Heart left ventricle (tissue), 16 donors: ENCODE measurements around the gene GPR173. TPM values are rescaled to one million over a fixed set of nuclear protein-coding genes. Genes with fewer than 3 reads are reported as not detected.

Experiments
- ATAC-seq, 4 donors: fragments of 200-7000 bp; cut with Tn5 transposase; one replicate each; pipeline ENCODE4 v1.9.1; 2020 to 2022; ENCODE audit warnings: moderate library complexity in 4 of 4, mild to moderate bottlenecking in 3 of 4, moderate number of reproducible peaks in 1 of 4
- DNase-seq, 5 donors: peaks; one replicate each; pipeline ENCODE4 v3.0.0-alpha.2; 2020
- H3K27ac ChIP-seq, 12 donors: fragments of 200-600 bp; sonication (generic) in 4 of 12; one replicate each; pipeline versions ENCODE4 v1.5.0 to v1.8.0; 2016 to 2022; ENCODE audit warnings: mild to moderate bottlenecking in 2 of 12
- H3K27me3 ChIP-seq, 9 donors: fragments of 200-600 bp; sonication (generic) in 2 of 9; one replicate each; pipeline versions ENCODE4 v1.5.1 to v1.8.0; 2016 to 2022; ENCODE audit warnings: mild to moderate bottlenecking in 3 of 9
- H3K36me3 ChIP-seq, 9 donors: fragments of 200-600 bp; sonication (generic) in 2 of 9; one replicate each; pipeline versions ENCODE4 v1.5.0 to v1.8.0; 2018 to 2022; ENCODE audit warnings: mild to moderate bottlenecking in 2 of 9
- H3K4me1 ChIP-seq, 12 donors: fragments of 200-600 bp; sonication (generic) in 4 of 12; one replicate each; pipeline versions ENCODE4 v1.5.0 to v1.8.0; 2016 to 2022; ENCODE audit warnings: mild to moderate bottlenecking in 3 of 12
- H3K4me3 ChIP-seq, 12 donors: fragments of 200-600 bp; sonication (generic) in 4 of 12; one replicate each; pipeline versions ENCODE4 v1.5.0 to v1.8.0; 2017 to 2022; ENCODE audit warnings: mild to moderate bottlenecking in 9 of 12, moderate library complexity in 4 of 12
- H3K9me3 ChIP-seq, 12 donors: fragments of 200-600 bp; sonication (generic) in 4 of 12; one replicate each; pipeline versions ENCODE4 v1.5.0 to v1.8.0; 2016 to 2022; ENCODE audit warnings: mild to moderate bottlenecking in 1 of 12
- CTCF ChIP-seq, 12 donors: fragments of 200-600 bp; sonication (generic) in 4 of 12; IDR thresholded peaks; one replicate each; pipeline versions ENCODE4 v1.5.0 to v1.8.0; 2018 to 2022; ENCODE audit warnings: antibody characterized with exemption in 12 of 12, mild to moderate bottlenecking in 5 of 12
- POLR2A ChIP-seq, 2 donors: fragments of 450-650 bp; IDR thresholded peaks; one replicate each; pipeline ENCODE4 v1.6.1; 2017; ENCODE audit warnings: antibody characterized with exemption in 2 of 2, mild to moderate bottlenecking in 2 of 2, moderate library complexity in 2 of 2
- WGBS, 4 donors: extraction: QIAGEN DNeasy Blood & Tissue Kit in 2 of 4; methylation state at CpG; one replicate each; pipeline versions ENCODE4 v1.1.5 to v1.1.7; 2013 to 2018; 5-methylcytosine and 5-hydroxymethylcytosine counted together
- intact Hi-C, 10 donors: fragments of 100-400 bp; cut with DNase I; formaldehyde crosslinking; loops; one replicate each; pipeline versions ENCODE4 v1.11.1 to v1.14.2; 2022
- polyA plus RNA-seq, 2 donors: library from polyadenylated mRNA; stranded (reverse); fragments of 200-250 nt; gene quantifications; one replicate each; pipeline ENCODE4 v1.2.3, GENCODE V29; 2013
- total RNA-seq, 9 donors: library from RNA; depleted of rRNA in 2 of 9; stranded (reverse); fragments of >200 nt in 2 of 9; fragmentation: NEBNext Ultra II Directional in 3 of 9; extraction: Animal tissue kit (Norgen Biotek cat#: 25700) in 3 of 9; gene quantifications; one replicate each; pipeline versions ENCODE4 v1.1.0 to v1.2.4, GENCODE V29; 2016 to 2023
- donor health status: ischemic (EF 13 %, LVEDD 7.1; RV severe dilation, severe dysfunction).
- donor health status: healthy with polysubstance abuse.
- donor health status: DM: no; HTN: yes; CAD: no.
- donor health status: DM: no; HTN: no; CAD: no.
- donor health status: ischemic (EF 25% LVEDD 6.9; RV normal size, moderate dysfunction).
- donor health status: ischemic (EF 25% LVEDD 5.7; RV mildly dilated, moderate dysfunction).
- donor health status: healthy.
- donor health status: DM: yes; HTN: yes; CAD: no.
- donor health status: ischemic (EF 35%, LVEDD 5.7; RV mildly dilated, moderate dysfunction).
- donor health status: nonischemic (EF 11% LVEDD 7.7; RV severe dilation, severe dysfunction).
- donor health status: DM: yes; HTN: yes; CAD: no.
- donor health status: PGD.
- donor health status: ischemic (EF 29% LVEDD 5.4; RV normal size, mild dysfunction).
- donor health status: nonischemic (EF 23%, LVEDD 6.1; RV moderate dilation, normal function).

Gene GPR173
- total and polyA plus RNA-seq, 11 donors: 0.32 to 2.6 (median 0.75) TPM

- Histone ChIP-seq H3K27ac (no peak overlapping the region), H3K9me3 (no peaks in the 10 kb centered on the region), H3K4me3 (no peak overlapping the region), H3K36me3 (no peaks in the 10 kb centered on the region), H3K27me3 (peaks cover 0 to 5% (median 0%) of the 10 kb centered on the region in 9 donors), H3K4me1 (no peaks in the 10 kb centered on the region)
- WGBS, 4 donors: 74 to 92% (median 84%) methylated on average over 6 of the region's 6 CpGs
- intact Hi-C loops: no loop called here
- ATAC-seq (no peak), DNase-seq (no peak)
- no peak for TF ChIP-seq POLR2A (IDR thresholded peaks at IDR 0.05)
- no peak for TF ChIP-seq CTCF (IDR thresholded peaks at IDR 0.05)
Observed at GRCh38 chrX:53055244-53055849, 6.8 kb downstream of the GPR173 start.

GRCh38 chrX:53056292-53056691 lies 7.7 kb downstream of the GPR173 start:
- 83 to 92% (median 86%) methylated on average over 5 of the region's 5 CpGs for WGBS, 4 donors
- intact Hi-C loops: no loop called here
- H3K4me1 ChIP-seq: no peaks in the 10 kb centered on the region
- peaks cover 0 to 2% (median 0%) of the 10 kb centered on the region in 9 donors for H3K27me3 ChIP-seq
- ATAC-seq: no peak
- H3K9me3 ChIP-seq: no peaks in the 10 kb centered on the region
- no peak overlapping the region for H3K4me3 ChIP-seq
- TF ChIP-seq POLR2A (IDR thresholded peaks at IDR 0.05): no peak
- TF ChIP-seq CTCF (IDR thresholded peaks at IDR 0.05): no peak
- DNase-seq: no peak
- H3K36me3 ChIP-seq: no peaks in the 10 kb centered on the region
- H3K27ac ChIP-seq: no peak overlapping the region

- ATAC-seq (no peak), DNase-seq (no peak)
- Histone ChIP-seq H3K27ac (no peak overlapping the region), H3K4me1 (no peaks in the 10 kb centered on the region), H3K4me3 (no peak overlapping the region), H3K9me3 (no peaks in the 10 kb centered on the region), H3K27me3 (peaks cover 0 to 17% (median 0%) of the 10 kb centered on the region in 9 donors), H3K36me3 (no peaks in the 10 kb centered on the region)
- no peak for TF ChIP-seq CTCF (IDR thresholded peaks at IDR 0.05)
- no peak for TF ChIP-seq POLR2A (IDR thresholded peaks at IDR 0.05)
- intact Hi-C loops: no loop called here
- 60 to 91% (median 80%) methylated on average over 1 of the region's 1 CpG for WGBS, 4 donors
Observed at GRCh38 chrX:53065104-53065503, 16.5 kb downstream of the GPR173 start.

GRCh38 chrX:53071064-53071463 lies 22.5 kb downstream of the GPR173 start:
- no peak for DNase-seq

More at GRCh38 chrX:53071064-53071463, 22.5 kb downstream of the GPR173 start:
- H3K9me3 ChIP-seq: no peaks in the 10 kb centered on the region
- peaks cover 0 to 3% (median 0%) of the 10 kb centered on the region in 12 donors for H3K4me1 ChIP-seq
- no peak for TF ChIP-seq POLR2A (IDR thresholded peaks at IDR 0.05)
- TF ChIP-seq CTCF (IDR thresholded peaks at IDR 0.05): no peak
- H3K36me3 ChIP-seq: no peaks in the 10 kb centered on the region
- H3K4me3 ChIP-seq: no peak overlapping the region
- H3K27ac ChIP-seq: peak overlapping the region in 1 of 12 donors; percentile 79
- 62 to 89% (median 76%) methylated on average over 10 of the region's 10 CpGs for WGBS, 4 donors
- intact Hi-C loops: loop anchor here in 6 of 10 donors (1.0 to 2.0 kb wide), 4 partner anchors 19 to 22 kb away; no protein-coding TSS in a partner anchor
- no peak for ATAC-seq
- peaks cover 0 to 18% (median 0%) of the 10 kb centered on the region in 9 donors for H3K27me3 ChIP-seq
